NOMO-1 (cell line): Measurements from ENCODE around the gene KBTBD13.
"Not testable (repeated sequence)": the region's sequence is repeated elsewhere in the genome, so short reads cannot be mapped to it uniquely, and the experiment has no call there.

Experiments used
- DNase-seq, 2 experiments: peaks; one replicate each; lab custom pipeline; 2025; ENCODE audit not compliant: unreplicated experiment in 2 of 2; lab: John Stamatoyannopoulos, UW

Gene KBTBD13

GRCh38 chr15:65076486-65077290 is at the start of gene KBTBD13:
Gene KBTBD13, plus strand, starts transcription at chr15:65076746. Its CDS starts 70 bp downstream, at chr15:65076816.
- no peak for DNase-seq

- DNase-seq = no peak
Measured at GRCh38 chr15:65026756-65027155, 49.8 kb upstream of the KBTBD13 start.

DNA sequence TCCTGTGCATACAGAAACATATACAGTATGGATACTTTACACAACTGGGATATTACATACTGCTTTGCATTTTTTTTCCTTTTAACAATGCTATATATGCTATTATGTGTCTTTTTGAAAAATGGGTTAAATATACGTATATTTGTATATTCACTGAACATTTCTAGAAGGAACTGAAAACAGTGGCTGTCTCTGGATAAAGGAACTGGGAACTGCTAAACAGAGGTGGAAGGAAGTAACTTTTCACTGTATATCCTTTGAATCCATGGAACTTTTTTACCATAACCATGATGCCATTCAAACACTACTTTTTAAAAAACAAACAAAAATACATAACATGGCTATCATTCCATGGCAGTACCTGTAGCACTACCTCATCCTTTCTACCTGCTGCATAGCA is 49.0 kb upstream of the KBTBD13 start:
- no peak for DNase-seq

DNA sequence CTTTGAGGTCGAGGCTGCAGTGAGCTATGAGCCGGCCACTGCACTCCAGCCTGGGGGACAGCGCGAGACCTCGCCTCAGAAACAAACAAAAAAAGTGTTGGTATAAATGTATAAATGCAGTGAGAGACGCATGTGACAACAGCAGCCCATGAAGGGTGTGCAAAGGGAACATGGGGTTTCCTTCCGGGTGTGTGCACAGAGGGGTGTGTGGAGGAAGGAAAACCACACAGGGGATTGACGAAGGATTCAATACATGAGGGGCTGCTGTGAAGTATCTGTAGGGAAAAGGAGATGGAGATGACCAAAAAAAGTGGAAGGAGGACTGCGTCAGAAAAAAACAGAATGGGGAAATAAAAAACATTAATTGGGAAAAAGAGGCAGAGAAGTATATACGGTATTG is 48.2 kb upstream of the KBTBD13 start:
- DNase-seq = no peak

- DNase-seq = peak; percentile 73 to 85
Measured at GRCh38 chr15:65028921-65029735, 47.4 kb upstream of the KBTBD13 start, which contains the start of gene MTFMT. Gene MTFMT, minus strand, starts transcription at chr15:65029639. Its CDS starts 26 bp downstream, at chr15:65029613.

GRCh38 chr15:65029736-65030208 is 46.8 kb upstream of the KBTBD13 start:
- DNase-seq = no peak

- DNase-seq = peak; percentile 53 to 62
Measured at GRCh38 chr15:65032801-65033537, 43.6 kb upstream of the KBTBD13 start.

DNA sequence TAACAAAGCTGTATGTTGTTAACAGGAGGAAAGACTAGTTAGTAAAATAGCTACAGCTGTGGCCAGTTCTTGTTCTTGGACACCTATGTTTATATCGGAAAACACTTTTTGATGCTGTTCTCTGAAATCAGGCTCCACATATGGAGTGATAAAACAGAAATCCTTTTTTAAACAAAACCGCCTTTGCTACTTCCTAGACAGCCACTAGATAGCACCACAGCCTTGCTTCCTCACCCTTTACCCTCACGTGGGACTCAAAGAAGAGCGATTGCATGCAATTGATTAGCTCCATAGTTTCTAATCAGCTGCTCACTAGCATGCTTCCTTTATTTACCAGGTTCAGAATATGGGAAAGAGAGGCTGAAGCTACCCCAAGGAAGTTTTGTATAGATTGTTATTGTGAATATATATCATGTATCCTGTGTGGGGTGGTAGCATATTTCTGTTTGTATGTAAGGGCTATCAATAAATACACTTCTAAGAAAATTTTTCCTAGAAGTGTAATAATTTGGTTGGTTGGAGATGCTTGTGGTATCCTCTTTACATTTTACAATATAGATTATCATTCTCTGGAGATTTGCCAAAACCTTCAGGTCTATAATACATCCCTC is 42.8 kb upstream of the KBTBD13 start:
- DNase-seq = peak; percentile 27 to 77

DNA sequence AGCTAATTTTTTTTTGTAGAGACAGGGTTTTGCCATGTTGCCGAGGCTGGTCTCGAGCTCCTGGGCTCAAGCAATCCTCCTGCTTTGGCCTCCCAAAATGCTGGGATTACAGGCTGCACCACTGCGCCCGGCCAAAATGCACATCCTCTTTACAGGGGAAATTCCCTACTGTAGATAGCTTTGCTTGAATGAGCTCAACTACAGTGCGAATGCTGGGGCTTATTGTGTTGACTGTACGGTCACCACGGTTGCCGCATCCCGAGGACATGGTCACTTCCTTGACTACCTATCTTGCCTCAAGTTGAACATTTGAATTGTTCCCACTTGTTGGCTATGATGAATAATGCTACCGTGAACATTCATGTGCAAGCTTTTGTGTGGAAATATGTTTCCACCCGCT is 41.8 kb upstream of the KBTBD13 start:
- DNase-seq = no peak

DNA sequence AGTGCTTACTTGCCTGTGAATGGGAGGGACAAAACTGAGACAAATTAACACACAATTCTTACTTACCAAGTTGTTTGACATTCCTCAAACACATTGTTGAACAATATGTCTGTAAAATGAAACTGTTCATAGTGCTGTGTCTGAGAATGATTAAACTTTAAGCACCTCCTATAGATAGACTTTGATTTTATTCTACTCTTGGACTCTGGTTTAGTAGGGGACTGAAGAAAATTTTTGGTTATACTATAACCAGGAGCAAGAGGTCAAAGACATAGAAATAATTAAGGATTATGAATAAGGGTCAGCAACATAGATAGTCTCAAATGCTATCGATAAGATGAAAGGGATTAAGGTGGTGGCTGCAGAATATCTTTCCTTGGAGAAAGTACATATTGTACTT is 39.2 kb upstream of the KBTBD13 start:
- no peak for DNase-seq

DNA sequence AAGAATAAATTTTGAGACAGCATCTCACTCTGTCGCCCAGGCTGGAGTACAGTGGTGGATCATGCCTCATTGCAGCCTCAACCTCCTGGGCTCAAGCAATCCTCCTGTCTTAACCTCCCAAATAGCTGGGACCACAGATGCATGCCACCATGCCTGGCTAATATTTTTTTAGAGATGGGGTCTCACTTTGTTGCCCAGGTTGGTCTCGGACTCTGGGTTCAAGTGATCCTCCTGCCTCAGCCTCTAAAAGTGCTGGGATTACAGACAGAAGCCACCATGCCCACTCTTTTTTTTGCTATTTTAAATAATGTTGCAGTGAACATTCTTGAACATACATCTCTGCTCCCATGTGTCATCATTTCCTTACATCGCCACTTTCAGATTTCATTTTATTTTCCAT is 38.1 kb upstream of the KBTBD13 start:
- DNase-seq = no peak

GRCh38 chr15:65038836-65039235 is 37.7 kb upstream of the KBTBD13 start:
- no peak for DNase-seq

GRCh38 chr15:65040461-65040860 is 36.1 kb upstream of the KBTBD13 start:
- DNase-seq = no peak

- no peak for DNase-seq
Measured at GRCh38 chr15:65041787-65042186, 34.8 kb upstream of the KBTBD13 start.

DNA sequence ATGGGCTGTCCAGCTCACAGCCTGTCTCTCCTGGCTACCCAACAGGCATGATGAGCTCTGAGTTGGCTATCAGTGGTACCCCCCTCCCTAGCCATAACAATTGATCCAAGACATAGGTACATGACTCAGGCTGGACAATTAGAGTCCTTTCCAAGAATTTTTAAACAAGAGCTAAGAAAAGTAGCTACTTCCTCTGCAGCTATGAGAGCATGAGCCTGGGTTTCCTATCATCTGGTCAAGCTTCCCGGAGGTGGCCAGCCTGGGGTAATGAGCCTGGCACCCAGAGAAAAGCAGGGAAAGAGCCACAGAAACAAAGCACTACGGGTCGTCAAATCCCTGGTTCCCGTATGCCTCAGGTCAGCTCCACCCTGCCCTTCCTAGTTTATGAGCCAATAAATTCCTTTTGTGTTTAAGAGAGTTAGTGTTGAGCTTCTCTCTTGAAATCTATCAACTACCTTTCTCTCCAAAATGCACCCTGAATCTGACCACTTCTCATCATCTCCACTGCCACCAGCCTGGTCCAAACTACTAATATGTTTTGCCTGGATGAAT is 33.7 kb upstream of the KBTBD13 start:
- DNase-seq = no peak

DNA sequence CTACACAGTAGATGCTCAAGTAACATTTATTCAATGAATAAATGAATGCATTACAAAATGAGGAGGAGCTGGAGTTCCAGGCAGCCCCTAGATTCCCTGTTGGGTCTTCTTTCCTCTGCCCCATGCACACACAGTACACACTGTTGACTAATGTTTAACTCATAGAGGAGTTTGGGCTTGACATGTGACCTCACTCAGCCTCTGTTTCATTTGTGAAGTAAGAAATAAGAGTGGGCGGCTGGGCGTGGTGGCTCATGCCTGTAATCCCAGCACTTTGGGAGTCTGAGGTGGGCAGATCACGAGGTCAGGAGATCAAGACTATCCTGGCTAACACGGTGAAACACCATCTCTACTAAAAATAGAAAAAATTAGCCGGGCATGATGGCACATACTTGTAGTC is 32.3 kb upstream of the KBTBD13 start:
- DNase-seq = not testable (repeated sequence)

DNA sequence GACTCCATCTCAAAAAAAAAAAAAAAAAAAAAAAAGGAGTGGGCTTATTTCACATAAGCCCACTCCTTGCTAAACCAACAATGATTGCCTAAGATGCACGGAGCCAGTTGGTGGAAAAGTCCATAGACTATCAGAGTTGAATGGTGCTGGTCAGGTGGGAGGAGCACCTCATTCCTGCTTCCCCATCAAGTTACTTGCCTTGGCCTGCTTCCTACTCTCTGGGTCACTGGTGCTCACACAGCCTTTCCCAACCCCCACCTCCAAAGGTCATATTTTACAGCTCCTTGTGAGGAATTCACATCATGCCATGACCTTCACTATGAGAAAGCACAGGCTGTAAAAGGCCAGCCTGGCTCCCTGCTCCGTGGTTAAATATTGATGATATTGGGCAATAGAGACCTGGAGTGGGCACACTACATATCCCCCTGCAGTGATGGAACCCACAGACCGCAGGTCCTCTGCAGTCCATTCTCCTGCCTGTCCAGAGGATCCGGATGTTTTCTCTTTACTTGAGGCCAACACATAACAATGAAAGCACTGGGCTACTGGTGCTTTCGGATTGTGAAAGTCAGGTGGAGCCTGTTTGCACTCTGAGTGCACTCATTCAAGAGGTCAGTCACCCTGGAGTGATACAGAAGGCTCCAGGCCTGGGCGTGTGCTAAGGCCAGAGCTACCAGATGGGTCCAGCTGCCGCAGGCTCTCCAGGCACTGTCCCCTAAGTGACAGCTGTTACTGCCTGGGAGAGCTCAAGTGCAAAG is 31.6 kb upstream of the KBTBD13 start, which contains the start of gene SLC51B:
TSS of gene SLC51B (plus strand) at position 664 of the 758 bp plus-strand sequence. CDS start 4,618 bp downstream, outside the sequence.
- no peak for DNase-seq

GRCh38 chr15:65048241-65048640 is 28.3 kb upstream of the KBTBD13 start:
- no peak for DNase-seq

DNA sequence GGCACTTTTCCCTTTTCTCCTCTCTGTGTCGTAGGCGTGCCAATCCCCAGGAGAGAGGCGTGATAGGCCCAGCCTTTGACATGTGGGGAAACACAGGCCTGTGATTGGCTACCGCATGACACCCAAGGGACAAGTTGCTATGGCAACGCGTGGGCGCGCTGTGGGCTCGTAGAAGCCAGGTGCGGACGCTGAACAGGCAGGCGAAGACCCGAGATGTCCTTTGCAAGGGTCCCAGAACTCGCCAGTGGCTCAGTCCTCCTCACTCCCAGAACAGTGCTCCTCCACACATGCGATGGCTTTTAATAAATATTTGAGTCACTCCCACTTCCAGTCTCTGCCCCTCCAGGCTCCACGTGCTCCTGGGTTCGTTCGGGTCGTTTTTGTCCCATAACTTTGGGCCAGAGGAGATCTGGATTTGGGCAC is 27.1 kb upstream of the KBTBD13 start:
- DNase-seq = peak; percentile 82 to 85
